ENCODE results near the gene TNFAIP8L2.

GRCh38 chr1:151192047-151192446 lies 35.6 kb downstream of the TNFAIP8L2 start:
- TF ChIP-seq CTCF (IDR thresholded peaks at IDR 0.05) (no peak), POLR2A (IDR thresholded peaks at IDR 0.05) (no peak)
